H1 (cell line): ENCODE measurements around the gene USP9Y. TPM values are rescaled to one million over a fixed set of nuclear protein-coding genes. Genes with fewer than 3 reads are reported as not detected.

Experiments used
- CTCF ChIA-PET: fragments of 300-600 bp; sonication (Branson Sonifier 250); formaldehyde crosslinking; loops from one replicate; lab custom pipeline; 2021; ENCODE audit not compliant: partially characterized antibody; lab: Charles Lee
- POLR2A ChIA-PET: fragments of 300-600 bp; sonication (Branson Sonifier 250); formaldehyde crosslinking; loops from one replicate; lab custom pipeline; 2021; ENCODE audit warnings: inconsistent platforms; ENCODE audit not compliant: partially characterized antibody; lab: Charles Lee
- DNase-seq, 2 experiments: peaks; one replicate each; pipeline versions ENCODE4 v3.0.0 to v3.0.0-alpha.2; 2010 to 2022; ENCODE audit warnings: low spot score in 2 of 2, low read depth in 1 of 2, mixed read lengths in 1 of 2
- FAIRE-seq: peaks from 2 replicates; lab custom pipeline; 2011; peaks lifted over from hg19 to GRCh38; lab: Jason Lieb, UNC
- H2AFZ ChIP-seq: 2 replicates; pipeline ENCODE4 v1.8.1; 2012; ENCODE audit warnings: low read length, inconsistent platforms
- H2AK5ac ChIP-seq: 2 replicates; pipeline ENCODE4 v1.6.1; 2013; ENCODE audit warnings: low read depth, low read length
- H2BK120ac ChIP-seq: replicated peaks from 2 replicates; pipeline ENCODE3; 2013; ENCODE audit warnings: low read depth, low read length, inconsistent platforms
- H2BK12ac ChIP-seq: 2 replicates; pipeline ENCODE4 v1.6.1; 2013; ENCODE audit warnings: low read depth, low read length
- H2BK15ac ChIP-seq: 2 replicates; pipeline ENCODE4 v1.6.1; 2013; ENCODE audit warnings: low read length
- H2BK20ac ChIP-seq: 2 replicates; pipeline ENCODE4 v1.6.1; 2013; ENCODE audit warnings: low read length
- H2BK5ac ChIP-seq: 2 replicates; pipeline ENCODE4 v1.6.1; 2013; ENCODE audit warnings: low read depth, low read length
- H3K14ac ChIP-seq: 2 replicates; pipeline ENCODE4 v1.6.1; 2013; ENCODE audit warnings: inconsistent platforms; ENCODE audit not compliant: insufficient read length
- H3K18ac ChIP-seq: 2 replicates; pipeline ENCODE4 v1.6.1; 2013; ENCODE audit warnings: low read length; ENCODE audit errors: extremely low read depth
- H3K23ac ChIP-seq: 2 replicates; pipeline ENCODE4 v1.6.1; 2013; ENCODE audit warnings: inconsistent platforms; ENCODE audit not compliant: insufficient read length
- H3K23me2 ChIP-seq: 2 replicates; pipeline ENCODE4 v1.6.1; 2013; ENCODE audit warnings: low read depth, low read length
- H3K27ac ChIP-seq: 2 replicates; pipeline ENCODE4 v1.6.1; 2011; ENCODE audit warnings: low read depth, low read length, inconsistent platforms
- H3K27me3 ChIP-seq, 4 experiments: replicated peaks in 1 of 4; 1 replicate in 1 of 4; 2 replicates in 3 of 4; pipeline versions ENCODE4 v1.6.1 to v1.8.1; 2011 to 2013; ENCODE audit warnings: low read length in 3 of 4, mild to moderate bottlenecking in 3 of 4, inconsistent platforms in 2 of 4, mixed read lengths in 2 of 4, moderate library complexity in 1 of 4; ENCODE audit not compliant: control insufficient read depth in 3 of 4, insufficient read depth in 3 of 4; ENCODE audit errors: extremely low read depth in 1 of 4
- H3K36me3 ChIP-seq, 4 experiments: 2 replicates each; pipeline versions ENCODE4 v1.6.1 to v1.8.1; 2011 to 2013; ENCODE audit warnings: mild to moderate bottlenecking in 4 of 4, low read length in 3 of 4, moderate library complexity in 2 of 4, control low read depth in 1 of 4, inconsistent platforms in 1 of 4; ENCODE audit not compliant: insufficient read depth in 4 of 4, control insufficient read depth in 2 of 4
- H3K4ac ChIP-seq: replicated peaks from 2 replicates; pipeline ENCODE3; 2013; ENCODE audit warnings: low read length, low read depth, mixed read lengths, inconsistent platforms; ENCODE audit not compliant: insufficient read length
- H3K4me1 ChIP-seq, 4 experiments: replicated peaks in 1 of 4; 1 replicate in 1 of 4; 2 replicates in 3 of 4; pipeline versions ENCODE4 v1.6.1 to v1.8.1; 2011 to 2013; ENCODE audit warnings: low read length in 3 of 4, inconsistent platforms in 2 of 4, mixed read lengths in 1 of 4; ENCODE audit not compliant: insufficient read depth in 4 of 4, control insufficient read depth in 3 of 4
- H3K4me2 ChIP-seq, 2 experiments: 2 replicates each; pipeline versions ENCODE4 v1.6.1 to v1.8.1; 2011 to 2013; ENCODE audit warnings: low read depth in 2 of 2, low read length in 2 of 2, control low read depth in 1 of 2, inconsistent platforms in 1 of 2, mild to moderate bottlenecking in 1 of 2; ENCODE audit not compliant: insufficient read depth in 1 of 2
- H3K4me3 ChIP-seq, 4 experiments: fragments of 200-600, 300-600 bp in 1 of 4; sonication (generic), shearing (Covaris generic), sonication (Bioruptor Twin) in 1 of 4; 2 replicates each; pipeline versions ENCODE4 v1.5.1 to v1.8.1; 2011 to 2016; ENCODE audit warnings: low read length in 4 of 4, low read depth in 3 of 4, control low read depth in 2 of 4, inconsistent platforms in 2 of 4, mild to moderate bottlenecking in 2 of 4, mixed read lengths in 1 of 4, moderate library complexity in 1 of 4; ENCODE audit not compliant: insufficient read depth in 2 of 4; ENCODE audit errors: extremely low read depth in 1 of 4
- H3K56ac ChIP-seq: replicated peaks from 2 replicates; pipeline ENCODE3; 2013; ENCODE audit warnings: low read depth, mild to moderate bottlenecking, mixed read lengths, low read length, inconsistent platforms; ENCODE audit not compliant: insufficient read length
- H3K79me1 ChIP-seq: 2 replicates; pipeline ENCODE4 v1.6.1; 2013; ENCODE audit warnings: low read depth, low read length, control low read depth
- H3K79me2 ChIP-seq, 2 experiments: 2 replicates each; pipeline versions ENCODE4 v1.6.1 to v1.8.1; 2012 to 2013; ENCODE audit warnings: low read length in 2 of 2, mild to moderate bottlenecking in 2 of 2, inconsistent platforms in 1 of 2; ENCODE audit not compliant: insufficient read depth in 2 of 2, control insufficient read depth in 1 of 2
- H3K9ac ChIP-seq, 4 experiments: replicated peaks in 1 of 4; 1 replicate in 1 of 4; 2 replicates in 3 of 4; pipeline versions ENCODE4 v1.6.1 to v1.8.1; 2011 to 2013; ENCODE audit warnings: low read depth in 3 of 4, low read length in 3 of 4, control low read depth in 2 of 4, mild to moderate bottlenecking in 2 of 4, moderate library complexity in 2 of 4, inconsistent platforms in 1 of 4; ENCODE audit errors: extremely low read depth in 1 of 4
- H3K9me3 ChIP-seq, 2 experiments: 2 replicates each; pipeline versions ENCODE4 v1.6.1 to v1.8.1; 2012 to 2013; ENCODE audit warnings: mild to moderate bottlenecking in 2 of 2, moderate library complexity in 2 of 2, control low read depth in 1 of 2, inconsistent platforms in 1 of 2, low read depth in 1 of 2, low read length in 1 of 2, mixed read lengths in 1 of 2; ENCODE audit not compliant: insufficient read depth in 2 of 2
- H4K20me1 ChIP-seq, 2 experiments: replicated peaks in 1 of 2; 2 replicates each; pipeline versions ENCODE3 to v1.8.1; 2011 to 2013; ENCODE audit warnings: inconsistent platforms in 2 of 2, low read length in 2 of 2, mild to moderate bottlenecking in 1 of 2; ENCODE audit not compliant: insufficient read depth in 2 of 2, control insufficient read depth in 1 of 2
- H4K5ac ChIP-seq: 2 replicates; pipeline ENCODE4 v1.6.1; 2013; ENCODE audit warnings: low read length, low read depth, mixed read lengths, inconsistent platforms; ENCODE audit not compliant: insufficient read length
- H4K8ac ChIP-seq: 2 replicates; pipeline ENCODE4 v1.8.0; 2013; ENCODE audit warnings: mild to moderate bottlenecking, moderate library complexity, low read length, inconsistent platforms; ENCODE audit not compliant: insufficient read depth; ENCODE audit errors: extremely low read depth
- H4K91ac ChIP-seq: replicated peaks from 2 replicates; pipeline ENCODE3; 2013; ENCODE audit warnings: low read length, mixed read lengths, inconsistent platforms; ENCODE audit not compliant: insufficient read length
- BACH1 ChIP-seq: IDR thresholded peaks from 2 replicates; pipeline ENCODE4 v1.6.1; 2012; ENCODE audit warnings: low read length, improper control_type of control experiment
- CBX5 ChIP-seq: fragments of 300-800, 300-1000 bp; sonication (generic); IDR thresholded peaks from 2 replicates; pipeline ENCODE4 v1.7.1; 2016; ENCODE audit warnings: antibody characterized with exemption, low read length, low read depth
- CBX8 ChIP-seq: fragments of 300-800, 300-1000 bp; sonication (generic); IDR thresholded peaks from 2 replicates; pipeline ENCODE4 v1.7.1; 2016; ENCODE audit warnings: low read depth, low read length, borderline replicate concordance
- EZH2 ChIP-seq: fragments of 200-600 bp; sonication (generic); IDR thresholded peaks from 2 replicates; pipeline ENCODE4 v1.7.1; 2012; ENCODE audit warnings: low read depth, mild to moderate bottlenecking, moderate library complexity, low read length, inconsistent platforms; ENCODE audit not compliant: severe bottlenecking
- GABPA ChIP-seq: IDR thresholded peaks from 2 replicates; pipeline ENCODE4 v1.6.1; 2011; ENCODE audit warnings: mild to moderate bottlenecking, low read length, moderate library complexity, borderline replicate concordance; ENCODE audit not compliant: insufficient read depth
- RBBP5 ChIP-seq: IDR thresholded peaks from 2 replicates; pipeline ENCODE4 v1.7.1; 2012; ENCODE audit warnings: low read depth, mild to moderate bottlenecking, inconsistent platforms, low read length, moderate library complexity, borderline replicate concordance
- RNF2 ChIP-seq: fragments of 200-900, 300-1000 bp; sonication (generic); IDR thresholded peaks from 2 replicates; pipeline ENCODE4 v1.7.1; 2016; ENCODE audit warnings: borderline replicate concordance, low read depth, mild to moderate bottlenecking, antibody characterized with exemption, low read length; ENCODE audit not compliant: poor library complexity, severe bottlenecking; ENCODE audit errors: missing control alignments
- SAP30 ChIP-seq: fragments of 300-600 bp; sonication (generic); IDR thresholded peaks from 2 replicates; pipeline ENCODE4 v1.7.1; 2012; ENCODE audit warnings: low read length, moderate library complexity, mild to moderate bottlenecking, inconsistent platforms; ENCODE audit not compliant: insufficient read depth, insufficient replicate concordance
- SRF ChIP-seq: IDR thresholded peaks from 2 replicates; pipeline ENCODE4 v1.6.1; 2011; ENCODE audit warnings: mild to moderate bottlenecking, low read depth, low read length, moderate library complexity
- WGBS, 2 experiments: shearing (Covaris generic) in 1 of 2; methylation state at CpG; one replicate each; pipeline versions ENCODE4 v1.1.6 to v1.1.7; 2013 to 2015; ENCODE audit warnings: low lambda C conversion rate in 2 of 2, mixed read lengths in 2 of 2, inconsistent platforms in 1 of 2, low coverage in 1 of 2, missing lambda C conversion rate in 1 of 2; ENCODE audit not compliant: insufficient replicate concordance in 2 of 2, insufficient coverage in 1 of 2, insufficient read length in 1 of 2; ENCODE audit errors: extremely low coverage in 1 of 2, missing lambda C conversion rate in 1 of 2; 5-methylcytosine and 5-hydroxymethylcytosine counted together
- polyA plus RNA-seq, 7 experiments: library from polyadenylated mRNA; depleted of rRNA in 3 of 7; stranded (reverse) in 5 of 7; unstranded in 2 of 7; fragments of >200 nt in 5 of 7; fragments of 200-250 nt in 2 of 7; gene quantifications; 1 replicate in 5 of 7; 2 replicates in 1 of 7; 4 replicates in 1 of 7; pipeline versions ENCODE4 v1.2.1 to v1.2.3, GENCODE V29; 2011 to 2013; ENCODE audit warnings: missing spikeins in 2 of 7, mixed read lengths in 2 of 7
- total RNA-seq: library from RNA; stranded (reverse); fragmentation: NEBNext Ultra II Directional; extraction: Animal tissue kit (Norgen Biotek cat#: 25700); gene quantifications from 2 replicates; pipeline ENCODE4 v1.2.1, GENCODE V29; 2021

Gene USP9Y
- total and polyA plus RNA-seq, 2 of the 8 experiments (the other 6 are each of a cell fraction or from before 2014, with no cell fraction given), result 28.3 to 34.1 TPM

- Histone ChIP-seq H3K4me2 (no peak overlapping the region), H2AFZ (no peak overlapping the region), H2BK5ac (no peak overlapping the region), H3K56ac (no peak overlapping the region), H2BK12ac (no peak overlapping the region), H3K14ac (no peak overlapping the region), H3K27me3 (no peaks in the 10 kb centered on the region), H3K23ac (no peak overlapping the region), H2AK5ac (no peak overlapping the region), H3K4me3 (no peak overlapping the region), H3K79me2 (no peaks in the 10 kb centered on the region), H2BK120ac (no peak overlapping the region), H3K4me1 (no peaks in the 10 kb centered on the region), H3K9me3 (no peaks in the 10 kb centered on the region), H3K18ac (no peak overlapping the region), H4K91ac (no peak overlapping the region), H2BK15ac (no peak overlapping the region), H4K20me1 (no peaks in the 10 kb centered on the region), H3K4ac (no peak overlapping the region), H3K9ac (no peak overlapping the region), H2BK20ac (no peak overlapping the region), H3K27ac (no peak overlapping the region), H4K8ac (no peak overlapping the region), H3K23me2 (no peaks in the 10 kb centered on the region), H3K79me1 (no peaks in the 10 kb centered on the region), H3K36me3 (peaks cover 0 to 26% (median 3%) of the 10 kb centered on the region in 4 experiments; a peak in 3 of 8 replicates), H4K5ac (no peak overlapping the region)
- FAIRE-seq, result no peak
- TF ChIP-seq GABPA (no peak), BACH1 (no peak), EZH2 (no peak), RBBP5 (no peak), CBX8 (no peak), RNF2 (no peak), CBX5 (no peak), SAP30 (no peak), SRF (no peak)
- 91% methylated on average over 4 of the region's 4 CpGs; no CpG with 5 or more reads in 1 of the 2 experiments for WGBS, 2 experiments
- POLR2A ChIA-PET, result no interaction called here
- CTCF ChIA-PET, result no interaction called here
- no peak for DNase-seq
These were observed 41.7 kb downstream of the USP9Y start for GRCh38 chrY:12742725-12743124.
